Type B pancreatic cell (in vitro differentiated cells): Measurements from ENCODE around the gene MACF1. TPM values are rescaled to one million over a fixed set of nuclear protein-coding genes. Genes with fewer than 3 reads are reported as not detected.
"Not testable (repeated sequence)": the region's sequence is repeated elsewhere in the genome, so short reads cannot be mapped to it uniquely, and the experiment has no call there.

Experiments
- DNase-seq: peaks from one replicate; pipeline ENCODE4 v3.0.0; 2021; ENCODE audit warnings: mixed read lengths; ENCODE audit not compliant: unreplicated experiment; ENCODE audit errors: extremely low spot score
- H3K27ac Mint-ChIP-seq: 2 replicates; pipeline ENCODE4 v1.8.0; 2021; ENCODE audit warnings: mild to moderate bottlenecking, mixed read lengths
- H3K27me3 Mint-ChIP-seq: 2 replicates; pipeline ENCODE4 v1.8.0; 2021; ENCODE audit warnings: mixed read lengths
- H3K36me3 Mint-ChIP-seq: 2 replicates; pipeline ENCODE4 v1.8.0; 2021; ENCODE audit warnings: mixed read lengths
- H3K4me1 Mint-ChIP-seq: one replicate; pipeline ENCODE4 v1.8.0; 2021; ENCODE audit warnings: mixed read lengths; ENCODE audit not compliant: unreplicated experiment
- H3K4me3 Mint-ChIP-seq: 2 replicates; pipeline ENCODE4 v1.8.0; 2021; ENCODE audit warnings: mild to moderate bottlenecking, mixed read lengths
- H3K9me3 Mint-ChIP-seq: 2 replicates; pipeline ENCODE4 v1.8.0; 2021; ENCODE audit warnings: mixed read lengths
- total RNA-seq: library from RNA; stranded (reverse); gene quantifications from 2 replicates; pipeline ENCODE4 v1.2.1, GENCODE V29; 2021; ENCODE audit warnings: low replicate concordance
- TF ChIP-seq, protein P1 (sequence below): fragments of 200-600 bp; sonication (generic); conservative IDR thresholded peaks from 2 replicates; pipeline ENCODE4 v1.5.0; 2021; ENCODE audit warnings: antibody characterized with exemption, mild to moderate bottlenecking

Gene MACF1
- total RNA-seq, 1 donor from 2014 or later, result 201 TPM

DNA sequence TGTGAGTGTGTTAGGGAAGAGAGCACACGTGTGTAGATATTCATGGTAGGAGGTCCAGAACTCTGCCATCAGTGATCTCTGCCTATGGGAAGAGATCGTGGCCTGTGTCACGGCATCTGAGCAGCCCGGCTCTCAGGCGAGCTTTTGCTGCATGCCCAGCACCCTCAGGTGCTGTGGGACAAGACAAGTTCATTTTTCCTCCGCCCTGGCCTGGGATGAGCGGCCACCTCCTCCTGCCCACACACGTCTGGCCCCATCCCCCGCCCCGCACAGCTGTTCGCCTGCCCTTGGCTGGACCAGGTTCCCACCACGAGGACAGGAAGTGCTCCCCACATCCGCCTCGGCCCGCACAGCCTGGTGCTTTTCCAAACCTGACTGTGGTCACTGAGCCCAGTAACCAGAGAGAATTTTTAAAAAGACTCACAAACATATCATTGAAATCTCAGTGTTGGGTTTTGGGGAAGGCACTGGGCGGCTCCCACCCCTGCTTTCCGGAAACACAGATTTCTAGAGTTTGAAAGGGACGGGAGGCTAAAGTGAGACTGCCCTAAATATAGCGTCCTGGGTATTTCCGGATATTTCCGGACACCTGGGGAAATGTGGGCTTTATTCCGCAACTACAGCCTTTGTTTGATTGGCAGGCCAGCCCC, 305.0 kb downstream of the MACF1 start:
- H3K4me3 Mint-ChIP-seq, result no peak overlapping the region
- no peak for DNase-seq
- H3K27me3 Mint-ChIP-seq, result peaks cover 23% of the 10 kb centered on the region
- no peaks in the 10 kb centered on the region for H3K9me3 Mint-ChIP-seq
- TF ChIP-seq, protein P1, sequence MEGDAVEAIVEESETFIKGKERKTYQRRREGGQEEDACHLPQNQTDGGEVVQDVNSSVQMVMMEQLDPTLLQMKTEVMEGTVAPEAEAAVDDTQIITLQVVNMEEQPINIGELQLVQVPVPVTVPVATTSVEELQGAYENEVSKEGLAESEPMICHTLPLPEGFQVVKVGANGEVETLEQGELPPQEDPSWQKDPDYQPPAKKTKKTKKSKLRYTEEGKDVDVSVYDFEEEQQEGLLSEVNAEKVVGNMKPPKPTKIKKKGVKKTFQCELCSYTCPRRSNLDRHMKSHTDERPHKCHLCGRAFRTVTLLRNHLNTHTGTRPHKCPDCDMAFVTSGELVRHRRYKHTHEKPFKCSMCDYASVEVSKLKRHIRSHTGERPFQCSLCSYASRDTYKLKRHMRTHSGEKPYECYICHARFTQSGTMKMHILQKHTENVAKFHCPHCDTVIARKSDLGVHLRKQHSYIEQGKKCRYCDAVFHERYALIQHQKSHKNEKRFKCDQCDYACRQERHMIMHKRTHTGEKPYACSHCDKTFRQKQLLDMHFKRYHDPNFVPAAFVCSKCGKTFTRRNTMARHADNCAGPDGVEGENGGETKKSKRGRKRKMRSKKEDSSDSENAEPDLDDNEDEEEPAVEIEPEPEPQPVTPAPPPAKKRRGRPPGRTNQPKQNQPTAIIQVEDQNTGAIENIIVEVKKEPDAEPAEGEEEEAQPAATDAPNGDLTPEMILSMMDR, result no peak
- H3K27ac Mint-ChIP-seq, result no peak overlapping the region
- no peaks in the 10 kb centered on the region for H3K36me3 Mint-ChIP-seq
- no peaks in the 10 kb centered on the region for H3K4me1 Mint-ChIP-seq

DNA sequence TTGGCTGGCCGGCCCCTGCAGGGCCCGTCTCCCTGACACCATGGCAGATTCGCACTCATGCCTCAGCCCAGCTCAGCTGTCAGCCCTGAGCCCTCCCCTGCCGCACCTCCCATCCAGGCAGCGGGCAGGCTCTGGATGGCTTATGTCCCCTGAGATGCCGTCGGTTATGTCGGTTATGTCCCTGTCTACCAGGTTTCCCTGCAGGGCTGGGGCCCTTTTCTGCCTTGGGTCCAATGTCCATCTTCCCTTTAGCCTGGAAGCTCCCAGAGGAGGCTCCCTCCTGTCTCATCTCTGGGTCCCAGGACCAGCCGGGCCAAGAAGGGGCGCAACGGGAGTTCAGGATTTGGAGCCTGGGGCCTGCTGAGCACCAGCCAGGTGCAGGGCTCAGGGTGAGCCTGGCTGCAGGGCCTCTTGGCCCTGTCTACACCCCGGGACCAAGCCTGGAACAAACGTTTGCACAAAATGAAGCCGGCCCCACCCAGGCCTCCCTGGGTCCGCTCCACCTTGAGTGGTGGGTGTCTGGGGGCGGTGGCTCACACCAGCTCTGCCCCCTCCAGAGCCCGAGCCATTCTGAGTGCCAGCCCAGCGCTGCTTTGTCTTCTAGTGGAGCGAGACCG, 306.2 kb downstream of the MACF1 start:
- not testable (repeated sequence) for H3K27ac Mint-ChIP-seq, DNase-seq, H3K9me3 Mint-ChIP-seq, H3K4me3 Mint-ChIP-seq, H3K4me1 Mint-ChIP-seq, H3K36me3 Mint-ChIP-seq
- peaks cover 26% of the 10 kb centered on the region for H3K27me3 Mint-ChIP-seq

DNA sequence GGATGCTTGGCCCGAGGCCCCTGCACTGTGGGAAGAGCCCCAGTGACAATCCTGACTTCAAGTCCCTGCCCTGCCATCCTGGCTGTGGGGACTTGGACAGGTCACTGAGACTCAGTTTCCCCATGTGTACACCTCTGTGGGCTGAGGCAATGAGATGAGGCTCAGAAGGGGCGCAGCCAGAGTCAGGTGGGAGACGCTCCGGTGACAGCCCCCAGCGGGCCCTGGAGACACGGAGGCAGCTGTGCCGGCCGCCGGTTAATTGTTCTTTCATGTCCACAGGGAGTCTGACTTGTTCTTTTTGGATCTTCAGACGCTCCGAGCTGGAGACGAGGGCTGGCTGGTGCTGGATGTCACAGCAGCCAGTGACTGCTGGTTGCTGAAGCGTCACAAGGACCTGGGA, 307.0 kb downstream of the MACF1 start:
- H3K27me3 Mint-ChIP-seq, result peaks cover 26% of the 10 kb centered on the region
- H3K4me1 Mint-ChIP-seq, H3K4me3 Mint-ChIP-seq, DNase-seq, H3K27ac Mint-ChIP-seq, H3K9me3 Mint-ChIP-seq, H3K36me3 Mint-ChIP-seq: not testable (repeated sequence)

DNA sequence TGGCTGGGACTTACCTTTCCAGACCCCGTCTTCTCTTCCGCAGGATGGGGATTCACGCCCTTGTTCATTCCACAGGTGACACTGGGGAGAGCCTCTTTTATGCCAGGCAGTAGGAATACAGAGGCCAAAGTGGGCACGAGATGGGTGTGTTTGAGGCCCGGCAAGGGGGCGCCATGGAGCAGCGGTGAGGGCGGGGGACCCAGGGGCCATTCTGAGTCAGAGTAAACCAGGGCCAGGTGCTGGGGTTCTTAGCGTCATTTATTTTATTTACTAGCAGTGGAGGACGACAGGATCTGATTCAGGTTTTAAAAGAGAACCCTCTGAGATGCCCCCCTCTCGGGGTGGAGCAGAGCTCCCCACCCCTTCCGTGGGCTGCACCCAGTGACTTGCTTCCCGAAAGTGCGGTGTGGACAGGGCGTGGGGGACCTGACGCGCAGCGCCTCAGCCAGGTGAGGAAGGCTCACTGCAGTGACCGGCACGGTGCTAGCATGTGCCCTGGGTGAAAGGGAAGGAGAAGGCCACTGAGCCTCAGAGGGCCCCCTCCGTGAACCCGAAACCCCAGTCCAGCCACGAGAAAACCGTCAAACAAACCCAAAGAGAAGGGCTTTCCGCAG, 307.8 kb downstream of the MACF1 start:
- H3K9me3 Mint-ChIP-seq, H3K4me3 Mint-ChIP-seq, DNase-seq, H3K36me3 Mint-ChIP-seq, H3K4me1 Mint-ChIP-seq, H3K27ac Mint-ChIP-seq: not testable (repeated sequence)
- H3K27me3 Mint-ChIP-seq, result peaks cover 26% of the 10 kb centered on the region

DNA sequence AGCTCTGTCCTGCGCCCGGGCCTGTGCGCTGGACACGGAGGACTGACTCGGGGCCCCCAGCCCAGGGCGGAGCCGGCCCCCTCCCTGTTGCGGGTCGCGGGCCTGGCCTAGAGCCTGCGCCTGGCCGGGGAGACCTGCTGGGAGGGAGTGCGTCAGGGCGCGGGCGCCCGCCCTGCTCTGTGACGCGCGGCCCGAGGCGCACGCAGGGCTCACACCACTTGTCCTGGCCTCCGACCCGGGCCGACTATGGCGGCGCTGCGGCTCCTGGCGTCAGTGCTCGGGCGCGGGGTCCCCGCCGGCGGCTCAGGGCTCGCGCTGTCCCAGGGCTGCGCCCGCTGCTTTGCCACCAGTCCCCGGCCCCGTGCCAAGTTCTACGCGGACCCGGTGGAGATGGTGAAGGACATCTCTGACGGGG, 310.2 kb downstream of the MACF1 start:
- H3K4me1 Mint-ChIP-seq, H3K9me3 Mint-ChIP-seq, H3K4me3 Mint-ChIP-seq: not testable (repeated sequence)

DNA sequence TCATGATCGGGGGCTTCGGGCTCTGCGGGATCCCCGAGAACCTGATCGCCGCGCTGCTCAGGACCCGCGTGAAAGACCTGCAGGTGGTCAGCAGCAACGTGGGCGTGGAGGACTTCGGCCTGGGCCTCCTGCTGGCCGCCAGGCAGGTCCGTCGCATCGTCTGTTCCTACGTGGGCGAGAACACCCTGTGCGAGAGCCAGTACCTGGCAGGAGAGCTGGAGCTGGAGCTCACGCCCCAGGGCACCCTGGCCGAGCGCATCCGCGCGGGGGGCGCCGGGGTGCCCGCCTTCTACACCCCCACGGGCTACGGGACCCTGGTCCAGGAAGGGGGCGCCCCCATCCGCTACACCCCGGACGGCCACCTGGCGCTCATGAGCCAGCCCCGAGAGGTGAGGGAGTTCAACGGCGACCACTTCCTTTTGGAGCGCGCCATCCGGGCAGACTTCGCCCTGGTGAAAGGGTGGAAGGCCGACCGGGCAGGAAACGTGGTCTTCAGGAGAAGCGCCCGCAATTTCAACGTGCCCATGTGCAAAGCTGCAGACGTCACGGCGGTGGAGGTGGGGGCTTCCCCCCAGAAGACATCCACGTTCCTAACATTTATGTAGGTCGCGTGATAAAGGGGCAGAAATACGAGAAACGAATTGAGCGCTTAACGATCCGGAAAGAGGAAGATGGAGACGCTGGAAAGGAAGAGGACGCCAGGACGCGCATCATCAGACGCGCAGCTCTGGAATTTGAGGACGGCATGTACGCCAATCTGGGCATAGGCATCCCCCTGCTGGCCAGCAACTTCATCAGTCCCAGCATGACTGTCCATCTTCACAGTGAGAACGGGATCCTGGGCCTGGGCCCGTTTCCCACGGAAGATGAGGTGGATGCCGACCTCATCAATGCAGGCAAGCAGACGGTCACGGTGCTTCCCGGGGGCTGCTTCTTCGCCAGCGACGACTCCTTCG, 310.9 kb downstream of the MACF1 start:
- H3K27ac Mint-ChIP-seq, H3K9me3 Mint-ChIP-seq, H3K4me1 Mint-ChIP-seq, H3K27me3 Mint-ChIP-seq, DNase-seq, H3K36me3 Mint-ChIP-seq: not testable (repeated sequence)
- H3K4me3 Mint-ChIP-seq, result peak overlapping the region; percentile 69

More for the DNA sequence above, 310.2 kb downstream of the MACF1 start:
- not testable (repeated sequence) for H3K27ac Mint-ChIP-seq, DNase-seq, H3K36me3 Mint-ChIP-seq, H3K27me3 Mint-ChIP-seq

DNA sequence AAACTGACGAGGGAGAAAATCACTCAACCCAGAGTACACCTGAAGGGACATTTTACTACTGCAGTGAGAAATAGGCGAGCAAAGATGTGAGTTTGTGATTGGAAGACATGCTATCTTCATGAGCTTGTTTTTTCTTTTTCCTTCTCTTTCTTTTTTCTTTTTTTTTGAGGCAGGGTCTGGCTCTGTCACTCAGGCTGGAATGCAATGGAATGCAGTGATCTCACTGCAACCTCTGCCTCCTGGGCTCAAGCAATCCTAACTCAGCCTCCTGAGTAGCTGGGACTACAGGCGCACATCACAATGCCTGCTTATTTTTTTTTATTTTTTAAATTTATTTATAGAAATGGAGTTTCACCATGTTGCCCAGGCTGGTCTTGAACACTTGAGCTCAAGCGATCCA, 312.3 kb downstream of the MACF1 start:
- not testable (repeated sequence) for H3K4me3 Mint-ChIP-seq, DNase-seq, H3K36me3 Mint-ChIP-seq, H3K27ac Mint-ChIP-seq, H3K4me1 Mint-ChIP-seq, H3K27me3 Mint-ChIP-seq, H3K9me3 Mint-ChIP-seq

DNA sequence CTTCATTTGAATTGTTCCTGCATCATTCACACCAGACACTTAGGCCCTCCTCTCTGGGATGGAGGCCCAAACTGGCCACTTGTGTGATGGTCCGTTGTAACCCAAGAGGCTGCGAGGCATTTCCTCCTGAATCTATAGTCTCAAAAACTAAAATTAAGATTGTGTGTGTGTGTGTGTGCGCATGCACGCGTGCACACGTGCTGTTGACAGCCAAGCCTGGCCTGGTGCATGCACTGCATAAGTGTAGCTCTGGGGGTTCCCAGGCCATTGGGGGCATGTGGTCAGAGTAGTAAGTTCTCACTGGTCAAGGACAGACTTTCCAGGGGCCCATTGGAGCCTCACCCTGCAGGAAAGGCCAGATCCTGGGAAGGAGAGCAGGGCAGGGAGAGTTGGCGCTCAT, 313.4 kb downstream of the MACF1 start:
- H3K9me3 Mint-ChIP-seq, H3K4me3 Mint-ChIP-seq, H3K27me3 Mint-ChIP-seq, DNase-seq, H3K36me3 Mint-ChIP-seq, H3K4me1 Mint-ChIP-seq, H3K27ac Mint-ChIP-seq: not testable (repeated sequence)

DNA sequence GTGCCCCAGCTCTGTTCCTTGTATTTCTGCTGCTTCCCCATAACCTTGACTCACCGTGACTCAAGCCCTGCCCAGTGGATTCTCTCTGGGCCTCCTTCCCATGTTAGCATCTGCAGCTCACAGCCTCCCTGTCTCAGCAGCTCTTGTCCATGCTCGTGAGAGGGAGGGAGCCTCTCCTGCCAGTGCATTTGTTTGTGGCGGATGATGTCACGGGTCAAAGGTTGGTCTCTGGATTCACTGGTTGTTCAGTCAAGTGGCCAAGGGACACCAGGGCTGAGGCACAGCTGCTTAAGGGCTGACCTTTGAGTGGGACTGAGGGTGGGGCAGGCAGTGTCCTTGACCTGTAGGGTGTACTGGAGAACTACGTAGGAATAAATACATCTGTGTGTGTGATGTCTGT, 314.9 kb downstream of the MACF1 start:
- not testable (repeated sequence) for H3K4me3 Mint-ChIP-seq, H3K4me1 Mint-ChIP-seq, DNase-seq, H3K27me3 Mint-ChIP-seq, H3K36me3 Mint-ChIP-seq, H3K9me3 Mint-ChIP-seq
- H3K27ac Mint-ChIP-seq, result peak overlapping the region; percentile 71

DNA sequence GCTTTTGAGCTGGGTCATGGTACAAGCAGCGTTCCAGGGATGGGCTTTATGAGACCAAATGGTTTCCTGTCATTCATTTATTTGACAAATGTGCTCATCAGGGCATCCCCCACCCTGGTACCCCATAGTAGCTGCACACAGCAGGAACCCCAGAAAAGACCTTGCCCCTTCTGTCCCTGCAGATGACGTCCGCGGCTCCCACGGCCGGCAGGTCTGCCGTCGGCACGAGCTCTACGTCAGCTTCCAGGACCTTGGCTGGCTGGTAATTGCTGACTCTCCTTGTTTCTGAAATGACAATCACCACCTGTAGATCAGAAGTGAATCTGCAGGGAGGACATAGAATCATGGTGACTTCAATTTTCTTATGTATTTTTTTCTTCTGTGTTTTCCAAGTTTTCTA, 317.7 kb downstream of the MACF1 start:
- H3K4me1 Mint-ChIP-seq, H3K27ac Mint-ChIP-seq, H3K9me3 Mint-ChIP-seq, H3K27me3 Mint-ChIP-seq, H3K4me3 Mint-ChIP-seq, H3K36me3 Mint-ChIP-seq, DNase-seq: not testable (repeated sequence)
